K562 (cell line): ENCODE measurements around the gene BLVRA. TPM values are rescaled to one million over a fixed set of nuclear protein-coding genes. Genes with fewer than 3 reads are reported as not detected.

Experiments used
- ARID1B ChIP-seq: fragments of 450-650 bp; IDR thresholded peaks from 2 replicates; pipeline ENCODE4 v1.6.1; 2016; ENCODE audit warnings: antibody characterized with exemption, mild to moderate bottlenecking, inconsistent platforms
- DACH1 ChIP-seq: fragments of 450-650 bp; IDR thresholded peaks from 2 replicates; pipeline ENCODE4 v1.6.1; 2018; ENCODE audit not compliant: partially characterized antibody
- DNMT1 ChIP-seq: fragments of 450-650 bp; IDR thresholded peaks from 2 replicates; pipeline ENCODE4 v1.6.1; 2016; ENCODE audit warnings: antibody characterized with exemption, mild to moderate bottlenecking
- ELF4 ChIP-seq: fragments of 450-650 bp; formaldehyde crosslinking; IDR thresholded peaks from 2 replicates; pipeline ENCODE4 v1.4.0; 2022; ENCODE audit warnings: missing genetic modification characterization
- HINFP ChIP-seq: fragments of 450-650 bp; conservative IDR thresholded peaks from 2 replicates; pipeline ENCODE4 v1.6.1; 2016; ENCODE audit warnings: missing genetic modification characterization, low read depth, mild to moderate bottlenecking, control low read depth, missing compliant biosample characterization
- MTA2 ChIP-seq: fragments of 450-650 bp; IDR thresholded peaks from 2 replicates; pipeline ENCODE4 v1.6.1; 2016; ENCODE audit warnings: low read depth
- MYNN ChIP-seq, 2 experiments: sonication (generic); formaldehyde crosslinking in 1 of 2; IDR thresholded peaks; 2 replicates each; pipeline versions ENCODE4 v1.5.0 to v1.6.1; 2016 to 2020; ENCODE audit warnings: antibody characterized with exemption in 1 of 2, missing genetic modification reagents in 1 of 2
- POLR3A ChIP-seq: IDR thresholded peaks from 2 replicates; pipeline ENCODE4 v1.6.1; 2011; ENCODE audit warnings: borderline replicate concordance, mild to moderate bottlenecking, moderate library complexity; ENCODE audit not compliant: insufficient read length, insufficient read depth; ENCODE audit errors: extremely low read depth
- RAD21 ChIP-seq, 2 experiments: fragments of 250-450 bp in 1 of 2; fragments of 450-650 bp in 1 of 2; sonication (Bioruptor Pico) in 1 of 2; formaldehyde crosslinking in 1 of 2; IDR thresholded peaks in 1 of 2; conservative IDR thresholded peaks in 1 of 2; 2 replicates each; pipeline versions ENCODE4 v1.4.0 to v1.8.0; 2020 to 2022; ENCODE audit warnings: mild to moderate bottlenecking in 2 of 2, moderate library complexity in 1 of 2
- STAT5B ChIP-seq: fragments of 250-450 bp; sonication (Bioruptor Pico); IDR thresholded peaks from 2 replicates; pipeline ENCODE4 v1.8.0; 2021; ENCODE audit warnings: mild to moderate bottlenecking, inconsistent platforms
- TEAD1 ChIP-seq, 2 experiments: fragments of 450-650 bp in 1 of 2; sonication (generic) in 1 of 2; formaldehyde crosslinking; IDR thresholded peaks; 2 replicates each; pipeline versions ENCODE4 v1.4.0 to v1.8.0; 2020 to 2022; ENCODE audit warnings: mild to moderate bottlenecking in 2 of 2, missing genetic modification reagents in 1 of 2
- XRCC4 ChIP-seq: IDR thresholded peaks from one replicate; pipeline ENCODE4 v1.6.1; 2011; ENCODE audit not compliant: insufficient read depth, insufficient read length; ENCODE audit errors: extremely low read depth
- ZKSCAN8 ChIP-seq: fragments of 200-800 bp; sonication (Bioruptor generic); IDR thresholded peaks from 2 replicates; pipeline ENCODE4 v1.6.1; 2016; ENCODE audit warnings: missing genetic modification characterization, missing compliant biosample characterization
- ZSCAN32 ChIP-seq: fragments of 450-650 bp; formaldehyde crosslinking; IDR thresholded peaks from 2 replicates; pipeline ENCODE4 v1.4.0; 2020; ENCODE audit warnings: mild to moderate bottlenecking, moderate library complexity
- polyA plus RNA-seq, 8 experiments: library from polyadenylated mRNA; depleted of rRNA in 4 of 8; stranded (reverse) in 5 of 8; unstranded in 3 of 8; fragments of >200 nt; fragmentation: Nextera tagmentation in 2 of 8; fragmentation: Illumina TruSeq in 1 of 8; extraction: Ambion mirVana in 2 of 8; extraction: Trizol in 1 of 8; gene quantifications; 2 replicates each; pipeline versions ENCODE4 v1.2.1 to v1.2.3, GENCODE V29; 2011 to 2014; ENCODE audit warnings: inconsistent platforms in 1 of 8, missing spikeins in 1 of 8
- total RNA-seq, 7 experiments: library from RNA; depleted of rRNA in 6 of 7; stranded (reverse); fragments of >200 nt in 6 of 7; fragmentation: Illumina TruSeq in 2 of 7; extraction: Trizol in 2 of 7; gene quantifications; 2 replicates each; pipeline versions ENCODE4 v1.2.1 to v1.2.3, GENCODE V29; 2011 to 2021; ENCODE audit warnings: low replicate concordance in 1 of 7
- TF ChIP-seq, protein P1 (sequence below): sonication (generic); formaldehyde crosslinking; IDR thresholded peaks from 2 replicates; pipeline ENCODE4 v1.8.0; 2022; ENCODE audit warnings: missing genetic modification reagents, mild to moderate bottlenecking, borderline replicate concordance
- TF ChIP-seq, protein P2 (sequence below), 2 experiments: fragments of 450-650 bp; IDR thresholded peaks; 2 replicates each; pipeline ENCODE4 v1.6.1; 2016
- TF ChIP-seq, protein P3 (sequence below): fragments of 450-650 bp; formaldehyde crosslinking; IDR thresholded peaks from 2 replicates; pipeline ENCODE4 v1.4.0; 2022; ENCODE audit warnings: missing genetic modification characterization
- TF ChIP-seq, protein P4 (sequence below): fragments of 450-650 bp; formaldehyde crosslinking; IDR thresholded peaks from 2 replicates; pipeline ENCODE4 v1.4.0; 2022; ENCODE audit warnings: missing genetic modification characterization
- TF ChIP-seq, protein P5 (sequence below): fragments of 450-650 bp; formaldehyde crosslinking; IDR thresholded peaks from 2 replicates; pipeline ENCODE4 v1.4.0; 2020; ENCODE audit warnings: mild to moderate bottlenecking, moderate library complexity

BLVRA gene
- total and polyA plus RNA-seq, 9 of the 15 experiments (the other 6 are each of a cell fraction or from before 2014, with no cell fraction given), result 48.5 to 147 (median 61.5) TPM

GRCh38 chr7:43758822-43759683, 573 bp downstream of the BLVRA start (continued):
- TF ChIP-seq ARID1B, result no peak
- peak in 1 of 2 experiments; percentile 35; a peak in 1 of 4 replicates for TF ChIP-seq TEAD1 (CRISPR knock-in tag; IDR thresholded peaks at IDR 0.05)
- TF ChIP-seq ZSCAN32 (CRISPR knock-in tag), result no peak
- TF ChIP-seq, protein P1, sequence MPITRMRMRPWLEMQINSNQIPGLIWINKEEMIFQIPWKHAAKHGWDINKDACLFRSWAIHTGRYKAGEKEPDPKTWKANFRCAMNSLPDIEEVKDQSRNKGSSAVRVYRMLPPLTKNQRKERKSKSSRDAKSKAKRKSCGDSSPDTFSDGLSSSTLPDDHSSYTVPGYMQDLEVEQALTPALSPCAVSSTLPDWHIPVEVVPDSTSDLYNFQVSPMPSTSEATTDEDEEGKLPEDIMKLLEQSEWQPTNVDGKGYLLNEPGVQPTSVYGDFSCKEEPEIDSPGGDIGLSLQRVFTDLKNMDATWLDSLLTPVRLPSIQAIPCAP (CRISPR knock-in tag), result 0 out of 2 replicates have a peak, but pooled peaks have one; percentile 25
- TF ChIP-seq POLR3A, result no peak
- no peak for TF ChIP-seq XRCC4
- TF ChIP-seq, protein P2, sequence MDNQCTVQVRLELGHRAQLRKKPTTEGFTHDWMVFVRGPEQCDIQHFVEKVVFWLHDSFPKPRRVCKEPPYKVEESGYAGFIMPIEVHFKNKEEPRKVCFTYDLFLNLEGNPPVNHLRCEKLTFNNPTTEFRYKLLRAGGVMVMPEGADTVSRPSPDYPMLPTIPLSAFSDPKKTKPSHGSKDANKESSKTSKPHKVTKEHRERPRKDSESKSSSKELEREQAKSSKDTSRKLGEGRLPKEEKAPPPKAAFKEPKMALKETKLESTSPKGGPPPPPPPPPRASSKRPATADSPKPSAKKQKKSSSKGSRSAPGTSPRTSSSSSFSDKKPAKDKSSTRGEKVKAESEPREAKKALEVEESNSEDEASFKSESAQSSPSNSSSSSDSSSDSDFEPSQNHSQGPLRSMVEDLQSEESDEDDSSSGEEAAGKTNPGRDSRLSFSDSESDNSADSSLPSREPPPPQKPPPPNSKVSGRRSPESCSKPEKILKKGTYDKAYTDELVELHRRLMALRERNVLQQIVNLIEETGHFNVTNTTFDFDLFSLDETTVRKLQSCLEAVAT (IDR thresholded peaks at IDR 0.05), result no peak
- TF ChIP-seq RAD21 (CRISPR knock-in tag; conservative IDR thresholded peaks at IDR 0.05 in 1 of 2, IDR thresholded peaks at IDR 0.05 in 1 of 2), result no peak
- TF ChIP-seq ZKSCAN8 (CRISPR knock-in tag), result no peak
- TF ChIP-seq, protein P3, sequence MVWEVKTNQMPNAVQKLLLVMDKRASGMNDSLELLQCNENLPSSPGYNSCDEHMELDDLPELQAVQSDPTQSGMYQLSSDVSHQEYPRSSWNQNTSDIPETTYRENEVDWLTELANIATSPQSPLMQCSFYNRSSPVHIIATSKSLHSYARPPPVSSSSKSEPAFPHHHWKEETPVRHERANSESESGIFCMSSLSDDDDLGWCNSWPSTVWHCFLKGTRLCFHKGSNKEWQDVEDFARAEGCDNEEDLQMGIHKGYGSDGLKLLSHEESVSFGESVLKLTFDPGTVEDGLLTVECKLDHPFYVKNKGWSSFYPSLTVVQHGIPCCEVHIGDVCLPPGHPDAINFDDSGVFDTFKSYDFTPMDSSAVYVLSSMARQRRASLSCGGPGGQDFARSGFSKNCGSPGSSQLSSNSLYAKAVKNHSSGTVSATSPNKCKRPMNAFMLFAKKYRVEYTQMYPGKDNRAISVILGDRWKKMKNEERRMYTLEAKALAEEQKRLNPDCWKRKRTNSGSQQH (CRISPR knock-in tag), result no peak
- no peak for TF ChIP-seq ELF4 (CRISPR knock-in tag)
- TF ChIP-seq, protein P4, sequence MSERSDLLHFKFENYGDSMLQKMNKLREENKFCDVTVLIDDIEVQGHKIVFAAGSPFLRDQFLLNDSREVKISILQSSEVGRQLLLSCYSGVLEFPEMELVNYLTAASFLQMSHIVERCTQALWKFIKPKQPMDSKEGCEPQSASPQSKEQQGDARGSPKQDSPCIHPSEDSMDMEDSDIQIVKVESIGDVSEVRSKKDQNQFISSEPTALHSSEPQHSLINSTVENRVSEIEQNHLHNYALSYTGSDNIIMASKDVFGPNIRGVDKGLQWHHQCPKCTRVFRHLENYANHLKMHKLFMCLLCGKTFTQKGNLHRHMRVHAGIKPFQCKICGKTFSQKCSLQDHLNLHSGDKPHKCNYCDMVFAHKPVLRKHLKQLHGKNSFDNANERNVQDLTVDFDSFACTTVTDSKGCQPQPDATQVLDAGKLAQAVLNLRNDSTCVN (CRISPR knock-in tag), result no peak
- no peak for TF ChIP-seq STAT5B (CRISPR knock-in tag)
- TF ChIP-seq HINFP (tag), result no peak
- TF ChIP-seq DACH1, result no peak
- TF ChIP-seq MYNN (IDR thresholded peaks at IDR 0.05), result no peak
- no peak for TF ChIP-seq MYNN (CRISPR knock-in tag; IDR thresholded peaks at IDR 0.05)
- TF ChIP-seq, protein P5, sequence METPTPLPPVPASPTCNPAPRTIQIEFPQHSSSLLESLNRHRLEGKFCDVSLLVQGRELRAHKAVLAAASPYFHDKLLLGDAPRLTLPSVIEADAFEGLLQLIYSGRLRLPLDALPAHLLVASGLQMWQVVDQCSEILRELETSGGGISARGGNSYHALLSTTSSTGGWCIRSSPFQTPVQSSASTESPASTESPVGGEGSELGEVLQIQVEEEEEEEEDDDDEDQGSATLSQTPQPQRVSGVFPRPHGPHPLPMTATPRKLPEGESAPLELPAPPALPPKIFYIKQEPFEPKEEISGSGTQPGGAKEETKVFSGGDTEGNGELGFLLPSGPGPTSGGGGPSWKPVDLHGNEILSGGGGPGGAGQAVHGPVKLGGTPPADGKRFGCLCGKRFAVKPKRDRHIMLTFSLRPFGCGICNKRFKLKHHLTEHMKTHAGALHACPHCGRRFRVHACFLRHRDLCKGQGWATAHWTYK (CRISPR knock-in tag), result no peak
- TF ChIP-seq MTA2, result no peak
- TF ChIP-seq DNMT1, result no peak
